Brain pericyte (primary cell): ENCODE results near the gene LGALS8.
"Not testable (repeated sequence)": the region's sequence is repeated elsewhere in the genome, so short reads cannot be mapped to it uniquely, and the experiment has no call there.

Source experiments
- DNase-seq: peaks from one replicate; pipeline ENCODE4 v3.0.0-alpha.2; 2012; ENCODE audit warnings: low read depth, low spot score

LGALS8 gene

DNA sequence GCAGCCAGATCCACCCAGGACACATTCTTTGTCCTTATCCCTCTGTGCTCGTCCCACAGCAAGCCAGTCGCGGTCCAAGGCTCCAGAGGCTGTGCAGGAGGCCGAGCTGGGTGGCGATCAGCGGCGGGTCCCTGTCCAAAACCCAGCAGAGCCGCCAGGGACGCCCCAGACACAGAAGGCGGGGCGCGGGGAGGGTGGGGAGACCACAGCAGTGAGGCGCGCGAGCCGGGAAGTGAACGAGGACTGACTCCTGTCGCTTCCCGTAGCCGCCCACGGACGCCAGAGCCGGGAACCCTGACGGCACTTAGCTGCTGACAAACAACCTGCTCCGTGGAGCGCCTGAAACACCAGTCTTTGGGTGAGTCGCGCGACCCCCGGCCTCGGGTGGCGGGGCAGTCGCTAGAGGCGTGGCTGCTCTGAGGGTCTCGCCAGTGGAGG is at the start of gene LGALS8:
Gene LGALS8 (plus strand): TSS at position 279 of the 438 bp plus-strand sequence. CDS start 2,089 bp downstream, outside the sequence.
- DNase-seq: no peak

DNA sequence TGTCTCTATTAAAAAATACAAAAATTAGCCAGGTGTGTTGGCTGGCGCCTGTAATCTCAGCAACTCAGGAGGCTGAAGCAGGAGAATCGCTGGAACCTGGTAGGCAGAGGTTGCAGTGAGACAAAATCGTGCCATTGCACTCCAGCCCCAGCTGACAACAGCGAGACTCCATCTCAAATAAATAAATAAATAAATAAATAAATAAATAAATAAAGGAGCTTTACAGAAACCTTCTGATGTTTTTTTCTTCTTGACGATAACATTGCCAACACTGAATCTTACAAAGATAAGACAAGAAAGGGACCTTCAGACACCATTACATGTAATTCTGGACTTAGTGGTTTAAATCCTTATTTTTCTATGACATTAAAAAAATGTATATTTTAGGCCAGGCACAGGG is 47.8 kb upstream of the LGALS8 start:
- no peak for DNase-seq

- DNase-seq: no peak
Observed at GRCh38 chr1:236480758-236481436, 42.9 kb upstream of the LGALS8 start.

DNA sequence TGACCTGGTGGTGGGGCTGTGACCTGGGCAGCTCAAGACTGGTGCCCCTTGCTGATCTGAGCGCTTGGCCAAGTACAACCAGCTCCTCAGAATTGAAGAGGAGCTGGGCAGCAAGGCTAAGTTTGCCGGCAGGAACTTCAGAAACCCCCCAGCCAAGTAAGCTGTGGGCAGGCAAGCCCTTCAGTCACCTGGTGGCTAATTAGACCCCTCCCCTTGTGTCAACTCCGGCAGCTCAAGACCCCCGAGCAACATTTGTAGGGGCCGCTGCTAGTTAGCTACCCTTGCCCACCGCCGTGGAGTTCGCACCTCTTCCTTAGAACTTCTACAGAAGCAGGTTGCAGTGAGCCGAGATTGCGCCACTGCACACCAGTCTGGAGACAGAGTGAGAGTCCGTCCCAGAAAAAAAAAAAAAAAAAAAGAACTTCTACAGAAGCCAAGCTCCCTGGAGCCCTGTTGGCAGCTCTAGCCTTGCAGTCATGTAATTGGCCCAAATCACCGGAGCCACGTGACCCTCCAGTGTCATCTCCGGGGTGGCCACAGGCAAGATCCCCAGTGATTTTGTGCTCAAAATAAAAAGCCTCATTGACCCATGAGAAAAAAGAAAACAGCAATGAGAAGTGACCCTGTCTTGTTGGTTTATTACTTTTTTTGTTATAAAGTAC is 39.3 kb upstream of the LGALS8 start:
- DNase-seq: no peak

DNA sequence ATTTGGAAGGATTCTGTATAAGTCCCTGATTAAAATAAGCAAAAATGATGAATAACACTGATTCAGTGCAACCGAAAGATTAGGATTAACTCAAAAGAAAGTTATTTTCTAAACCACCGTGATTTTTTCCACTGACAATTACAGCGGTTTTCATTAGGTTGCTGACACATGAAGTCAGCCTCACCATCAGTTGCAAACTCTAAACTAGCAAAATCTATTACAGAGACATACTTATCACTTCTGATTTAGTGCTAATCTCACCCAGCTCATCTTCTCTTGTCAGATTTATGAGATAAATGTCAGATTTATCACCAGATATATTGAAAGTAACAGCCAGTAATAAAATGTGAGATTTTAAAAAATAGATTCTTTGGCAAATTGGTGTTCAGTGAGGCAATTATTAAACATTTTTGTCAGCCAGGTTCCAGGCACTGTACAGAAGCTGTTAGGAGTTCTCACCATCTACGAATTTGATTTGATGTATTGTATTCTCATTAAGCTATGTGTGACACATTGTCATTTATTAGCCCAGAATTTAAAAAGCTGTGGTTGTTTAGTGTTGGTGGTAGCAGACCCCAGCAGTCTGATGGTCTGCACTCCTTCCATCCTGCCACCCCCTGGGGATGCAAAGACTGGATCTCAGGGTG is 37.3 kb upstream of the LGALS8 start:
- no peak for DNase-seq

DNA sequence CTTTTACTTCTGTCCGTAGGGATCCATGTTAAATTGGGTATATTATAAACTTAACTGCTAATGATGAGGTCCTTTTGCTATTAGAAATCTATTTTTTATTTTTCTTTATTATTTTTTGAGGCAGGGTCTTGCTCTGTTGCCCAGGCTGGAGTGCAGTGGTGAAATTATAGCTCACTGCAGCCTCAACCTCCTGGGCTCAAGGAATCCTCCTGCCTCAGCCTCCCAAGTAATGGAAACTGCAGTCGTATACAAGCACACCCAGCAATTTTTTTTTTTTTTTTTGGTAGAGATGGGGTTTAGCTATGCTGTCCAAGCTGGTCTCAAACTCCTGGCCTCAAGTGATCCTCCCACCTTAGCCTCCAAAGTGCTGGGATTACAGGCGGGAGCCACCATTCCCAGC is 34.6 kb upstream of the LGALS8 start:
- DNase-seq: not testable (repeated sequence)

DNA sequence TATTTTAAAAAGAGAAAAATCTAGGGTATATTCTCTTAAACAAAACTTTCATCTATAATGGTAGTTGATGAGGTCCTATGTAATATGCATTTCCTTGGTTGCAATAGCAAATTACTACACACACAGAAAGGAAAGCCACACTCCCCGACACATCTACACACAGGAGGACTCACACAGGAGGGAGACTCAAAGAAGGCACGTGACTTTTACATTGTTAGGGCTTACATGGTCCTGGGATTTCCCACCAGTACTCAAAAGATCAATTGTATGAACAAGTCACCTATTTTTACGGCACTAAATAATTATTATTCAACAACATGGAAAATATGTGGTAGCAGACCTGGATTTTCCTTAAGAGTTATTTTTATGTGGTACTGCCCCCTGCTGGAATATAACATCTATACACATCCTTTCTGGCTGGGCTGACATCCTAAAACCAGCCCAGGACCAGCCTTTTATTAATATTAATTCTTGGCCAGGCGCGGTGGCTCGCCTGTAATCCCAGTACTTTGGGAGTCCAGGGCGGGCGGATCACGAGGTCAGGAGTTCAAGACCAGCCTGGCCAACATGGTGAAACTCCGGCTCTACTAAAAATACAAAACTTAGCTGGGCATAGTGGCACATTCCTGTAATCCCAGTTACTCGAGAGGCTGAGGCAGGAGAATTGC is 33.9 kb upstream of the LGALS8 start:
- DNase-seq: no peak

- no peak for DNase-seq
Observed at GRCh38 chr1:236491469-236492136, 32.2 kb upstream of the LGALS8 start.

GRCh38 chr1:236492378-236492777 is 31.4 kb upstream of the LGALS8 start:
- DNase-seq: no peak

GRCh38 chr1:236494082-236494481 is 29.7 kb upstream of the LGALS8 start:
- no peak for DNase-seq

DNA sequence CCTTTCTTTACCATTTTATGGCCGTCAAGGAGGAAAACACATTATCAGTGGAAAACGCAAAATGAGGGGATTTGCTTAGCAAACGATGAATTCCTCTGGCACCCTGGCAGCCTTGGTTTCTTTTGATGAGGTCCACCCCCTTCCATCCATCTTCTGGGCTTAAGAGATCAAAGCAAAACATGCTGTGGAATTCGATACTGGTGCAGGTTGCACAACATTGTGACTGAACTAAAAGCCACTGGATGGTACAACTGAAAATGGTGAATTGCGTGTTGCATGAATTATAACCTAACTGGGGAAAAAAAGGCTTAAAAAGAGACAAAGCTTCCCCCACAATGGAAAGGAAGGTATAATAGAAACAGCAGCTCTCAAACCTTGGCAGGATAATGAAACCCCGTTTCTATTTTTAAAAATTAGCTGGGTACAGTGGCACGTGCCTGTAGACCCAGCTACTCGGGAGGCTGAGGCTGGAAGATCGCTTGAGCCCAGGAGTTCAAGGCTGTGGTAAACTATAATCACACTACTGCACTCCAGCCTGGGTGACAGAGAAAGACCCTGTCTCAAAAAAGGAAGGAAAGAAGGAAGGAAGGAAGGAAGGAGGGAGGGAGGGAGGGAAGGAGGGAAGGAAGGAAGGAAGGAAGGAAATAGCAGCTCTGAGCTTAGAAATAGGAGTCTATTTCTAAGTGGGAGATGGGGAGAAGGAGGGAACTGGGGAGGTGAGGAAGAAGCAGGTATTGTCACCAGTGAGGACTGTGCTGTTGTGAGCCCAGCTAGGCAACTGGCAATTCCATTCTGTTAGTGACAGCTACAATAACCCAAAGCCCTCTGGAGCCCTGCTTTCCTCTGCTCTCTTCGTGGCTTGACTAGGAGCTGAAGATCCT is 29.0 kb upstream of the LGALS8 start:
- DNase-seq: no peak

DNA sequence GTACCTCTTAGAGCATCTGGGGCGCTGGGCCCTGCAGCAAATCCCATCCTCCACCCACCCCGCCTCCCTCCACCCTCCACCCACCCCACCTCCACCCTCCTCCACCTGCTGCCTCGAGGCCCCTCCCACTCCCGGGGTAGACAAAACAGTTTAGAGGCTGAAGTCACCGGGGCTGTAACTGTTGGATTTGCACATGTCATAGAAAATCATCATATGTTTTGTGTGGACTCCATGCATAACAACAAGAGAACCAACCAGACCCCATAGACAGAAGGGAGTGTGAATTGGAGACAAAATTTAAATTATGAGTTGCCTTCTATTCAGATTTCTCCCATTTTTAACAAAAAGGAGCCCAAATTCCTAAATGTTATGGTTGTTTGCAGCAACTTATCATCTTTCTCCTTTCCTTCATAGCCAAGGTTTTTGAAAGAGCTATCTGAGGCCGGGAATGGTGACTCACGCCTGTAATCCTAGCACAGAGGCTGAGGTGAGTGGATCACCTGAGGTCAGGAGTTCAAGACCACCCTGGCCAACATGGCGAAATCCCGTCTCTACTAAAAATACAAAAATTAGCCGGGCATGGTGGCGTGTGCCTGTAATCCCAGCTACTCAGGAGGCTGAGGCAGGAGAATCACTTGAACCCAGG is 28.2 kb upstream of the LGALS8 start:
- no peak for DNase-seq

DNA sequence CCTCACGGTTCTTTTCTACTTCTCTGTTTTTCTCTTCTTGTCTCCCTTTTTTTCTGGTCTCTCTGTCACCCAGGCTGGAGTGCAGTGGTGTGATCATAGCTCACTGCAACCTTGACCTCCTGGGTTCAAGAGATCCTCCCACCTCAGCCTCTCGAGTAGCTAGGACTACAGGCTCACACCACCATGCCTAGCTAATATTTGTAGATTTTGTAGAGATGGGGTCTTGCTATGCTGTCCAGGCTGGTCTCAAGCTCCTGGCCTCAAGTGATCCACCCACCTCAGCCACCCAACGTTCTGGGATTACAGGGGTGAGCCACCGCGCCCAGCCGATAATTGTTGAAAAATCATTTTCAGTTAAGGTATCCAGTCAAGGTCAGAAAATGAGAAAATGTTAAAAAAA is 25.9 kb upstream of the LGALS8 start:
- no peak for DNase-seq

DNA sequence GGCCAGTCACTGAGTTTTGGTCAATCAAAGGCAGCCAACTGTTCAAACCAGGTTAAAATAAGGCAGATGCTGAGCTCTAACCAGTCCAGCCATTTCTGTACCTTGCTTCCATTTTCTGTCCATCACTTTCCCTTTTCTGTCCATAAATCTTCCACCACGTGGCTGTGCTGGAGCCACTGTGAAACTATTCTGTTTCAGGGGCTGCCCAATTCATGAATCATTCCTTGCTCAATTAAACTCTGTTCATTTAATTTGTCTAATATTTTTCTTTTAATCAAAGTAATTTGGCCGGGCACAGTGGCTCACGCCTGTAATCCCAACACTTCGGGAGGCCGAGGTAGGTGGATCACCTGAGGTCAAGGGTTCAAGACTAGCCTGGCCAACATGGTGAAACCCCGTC is 22.7 kb upstream of the LGALS8 start:
- DNase-seq: no peak

GRCh38 chr1:236502579-236502971 is 21.2 kb upstream of the LGALS8 start:
- DNase-seq: no peak

DNA sequence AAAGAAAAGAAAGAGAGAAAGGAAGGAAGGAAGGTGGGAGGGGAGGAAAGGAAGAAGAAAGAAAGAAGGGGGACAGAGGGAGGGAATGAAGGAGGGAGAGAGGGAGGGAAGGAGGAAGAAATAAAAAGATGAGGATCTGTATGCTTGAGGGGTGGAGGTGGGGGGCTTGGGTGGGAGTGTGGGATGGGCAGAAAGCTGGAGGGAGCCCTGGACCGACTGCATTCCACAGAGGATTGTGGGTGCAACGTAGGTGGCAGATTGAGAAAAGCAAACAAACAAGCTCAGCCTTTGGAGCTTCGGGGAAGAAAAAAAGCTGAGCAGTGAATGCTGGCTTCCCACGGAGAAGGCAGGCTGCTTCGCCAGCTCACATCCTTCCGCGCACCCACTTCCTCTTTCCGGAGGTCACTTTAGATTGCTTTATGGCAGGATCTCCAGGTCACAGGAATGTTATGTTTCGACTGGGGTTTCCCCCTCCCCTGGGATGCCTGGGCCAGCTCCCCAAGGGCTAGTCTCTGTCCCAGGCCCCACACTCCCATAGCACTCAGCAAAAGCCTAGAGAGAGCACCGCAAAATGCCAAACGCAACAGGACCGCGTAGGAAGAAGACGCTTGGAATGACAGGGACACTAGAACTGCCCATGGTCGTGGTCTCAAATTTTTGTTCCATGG is 20.7 kb upstream of the LGALS8 start:
- peak; percentile 26 for DNase-seq

DNA sequence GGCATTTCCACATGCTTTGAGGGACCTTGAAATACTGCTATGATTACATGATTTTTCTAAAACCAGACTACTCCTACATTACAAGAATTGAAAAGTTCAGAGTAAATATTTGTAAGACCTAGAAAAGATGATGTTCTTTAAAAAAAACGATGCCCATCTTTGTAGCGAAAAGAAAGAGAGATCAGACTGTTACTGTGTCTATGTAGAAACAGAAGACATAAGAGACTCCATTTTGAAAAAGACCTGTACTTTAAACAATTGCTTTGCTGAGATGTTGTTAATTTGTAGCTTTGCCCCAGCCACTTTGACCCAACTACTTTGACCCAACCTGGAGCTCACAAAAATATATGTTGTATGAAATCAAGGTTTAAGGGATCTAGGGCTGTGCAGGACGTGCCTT is 19.4 kb upstream of the LGALS8 start:
- not testable (repeated sequence) for DNase-seq

- DNase-seq: no peak
Observed at GRCh38 chr1:236507022-236507700, 16.6 kb upstream of the LGALS8 start.

- DNase-seq: no peak
Observed at GRCh38 chr1:236508593-236509027, 15.2 kb upstream of the LGALS8 start.
